Heart left ventricle (tissue), 13 donors: ENCODE data around the gene CALHM1.

Experiments used
- CTCF ChIP-seq, 12 donors: fragments of 200-600 bp; sonication (generic) in 4 of 12; IDR thresholded peaks; one replicate each; pipeline versions ENCODE4 v1.5.0 to v1.8.0; 2018 to 2022; ENCODE audit warnings: antibody characterized with exemption in 12 of 12, mild to moderate bottlenecking in 5 of 12
- POLR2A ChIP-seq, 2 donors: fragments of 450-650 bp; IDR thresholded peaks; one replicate each; pipeline ENCODE4 v1.6.1; 2017; ENCODE audit warnings: antibody characterized with exemption in 2 of 2, mild to moderate bottlenecking in 2 of 2, moderate library complexity in 2 of 2
- donor health status: ischemic (EF 13 %, LVEDD 7.1; RV severe dilation, severe dysfunction).
- donor health status: DM: no; HTN: yes; CAD: no.
- donor health status: DM: no; HTN: no; CAD: no.
- donor health status: ischemic (EF 25% LVEDD 6.9; RV normal size, moderate dysfunction).
- donor health status: ischemic (EF 25% LVEDD 5.7; RV mildly dilated, moderate dysfunction).
- donor health status: ischemic (EF 35%, LVEDD 5.7; RV mildly dilated, moderate dysfunction).
- donor health status: nonischemic (EF 11% LVEDD 7.7; RV severe dilation, severe dysfunction).
- donor health status: DM: yes; HTN: yes; CAD: no.
- donor health status: PGD.
- donor health status: ischemic (EF 29% LVEDD 5.4; RV normal size, mild dysfunction).
- donor health status: nonischemic (EF 23%, LVEDD 6.1; RV moderate dilation, normal function).

- TF ChIP-seq CTCF (IDR thresholded peaks at IDR 0.05) = no peak
- TF ChIP-seq POLR2A (IDR thresholded peaks at IDR 0.05) = no peak
These were observed 3.5 kb downstream of the CALHM1 start for GRCh38 chr10:103455235-103455634.
